Activated CD4-positive, alpha-beta T cell treated with anti-CD3 and anti-CD28 coated beads, Interleukin-2, Interleukin-4, amounts not matched to agents 100 ng/mL and 50 ng/mL, durations not matched to agents 16 hours and 8 hours (primary cell): ENCODE results near the gene GYS1.
"Not testable (repeated sequence)": the region's sequence is repeated elsewhere in the genome, so short reads cannot be mapped to it uniquely, and the experiment has no call there.

Experiments used
- DNase-seq: peaks from one replicate; pipeline ENCODE4 v3.0.0-alpha.2; 2020; ENCODE audit warnings: low spot score

Gene GYS1

GRCh38 chr19:48993175-48994034, at the start of gene GYS1, which contains the start of gene RUVBL2:
Gene GYS1 (minus strand): TSS chr19:48993309. CDS start chr19:48993112, 197 bp downstream.
Gene RUVBL2 (plus strand): TSS chr19:48993887. CDS start chr19:48993912, 25 bp downstream.
- DNase-seq = peak; percentile 100

DNA sequence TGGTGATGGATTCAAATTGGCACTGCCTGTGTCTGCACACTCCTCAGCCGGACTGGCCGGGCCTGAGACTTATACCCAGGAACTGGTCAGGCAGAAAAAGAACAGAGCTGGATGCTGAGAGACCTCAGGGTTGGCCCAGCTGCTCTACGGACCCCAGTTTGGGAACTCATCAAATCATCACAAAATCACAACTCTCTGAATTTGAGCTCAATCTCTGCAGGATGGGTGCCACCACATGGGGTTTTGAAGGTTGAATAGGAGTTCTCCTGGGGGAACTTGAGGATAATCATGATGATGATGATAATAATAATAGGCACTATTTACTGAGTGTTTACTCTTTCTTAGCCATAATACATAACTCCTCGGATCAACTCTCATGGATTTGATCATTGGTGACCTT, 49.6 kb upstream of the GYS1 start:
- DNase-seq = not testable (repeated sequence)

DNA sequence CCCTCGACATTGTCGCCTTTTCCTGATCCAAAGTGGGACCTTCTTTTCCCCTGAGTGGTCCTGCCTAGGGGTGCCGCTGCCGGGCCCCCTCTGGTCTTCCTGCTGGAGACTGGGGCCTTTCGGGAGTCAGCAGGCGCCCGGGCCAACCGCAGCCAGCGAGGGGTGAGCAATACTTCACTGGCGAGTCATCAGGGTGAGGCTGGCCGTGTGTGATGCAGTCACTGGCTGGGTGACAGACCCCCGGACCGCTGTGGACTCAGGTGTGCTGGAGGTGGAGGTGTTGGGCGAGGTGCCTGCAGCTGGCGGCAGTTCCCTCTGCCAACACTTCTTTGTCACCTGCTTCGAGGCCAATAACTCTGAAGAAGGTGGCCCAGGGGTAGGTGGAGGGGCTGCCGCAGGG, 49.1 kb upstream of the GYS1 start:
- DNase-seq = no peak

DNA sequence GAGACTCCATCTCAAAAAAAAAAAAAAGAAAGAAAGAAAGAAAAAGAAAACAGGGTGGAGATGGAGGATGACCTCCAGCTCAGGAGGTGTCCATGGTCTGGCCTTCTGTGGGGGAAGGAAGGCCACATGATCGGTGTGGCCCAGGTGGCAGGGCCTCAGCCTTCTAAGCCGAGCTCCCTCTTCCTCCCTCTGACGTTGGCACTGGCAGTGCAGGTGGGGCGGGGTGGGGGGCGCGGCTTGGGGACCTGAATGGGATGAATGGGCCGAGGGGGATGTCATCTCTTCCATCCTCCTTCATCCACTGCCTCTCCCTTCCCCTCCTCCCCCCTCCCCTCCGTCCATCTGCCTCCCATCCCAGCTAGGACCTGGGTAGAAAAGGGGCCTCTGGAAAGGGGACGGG, 46.6 kb upstream of the GYS1 start:
- DNase-seq = not testable (repeated sequence)

- DNase-seq = not testable (repeated sequence)
Observed at GRCh38 chr19:49038557-49039276, 45.6 kb upstream of the GYS1 start.

- not testable (repeated sequence) for DNase-seq
Observed at GRCh38 chr19:49038111-49038510, 45.0 kb upstream of the GYS1 start.

DNA sequence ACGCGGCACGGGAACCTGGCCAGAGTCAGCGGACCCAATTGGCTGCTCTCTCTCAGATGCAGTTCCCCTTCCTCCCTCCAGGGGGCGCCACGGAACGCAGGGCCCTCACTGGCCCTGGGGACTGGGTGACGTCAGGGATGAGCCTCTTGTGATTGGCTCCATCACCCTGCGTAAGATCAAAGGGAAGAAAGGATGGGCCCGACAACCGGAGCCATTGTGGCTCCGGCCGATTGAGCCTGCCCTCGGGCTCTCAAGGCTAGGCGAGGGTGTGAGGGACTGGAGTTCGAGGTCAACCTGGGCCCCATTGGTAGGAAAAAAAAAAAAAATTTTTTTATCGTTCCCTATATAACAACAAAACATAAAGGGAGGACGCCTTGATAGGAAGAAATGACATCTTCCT, 43.7 kb upstream of the GYS1 start, which contains the start of gene CGB1:
Gene CGB1 (minus strand): TSS at position 81 of the 400 bp plus-strand sequence. CDS start 184 bp downstream, outside the sequence.
- DNase-seq = peak; percentile 70

DNA sequence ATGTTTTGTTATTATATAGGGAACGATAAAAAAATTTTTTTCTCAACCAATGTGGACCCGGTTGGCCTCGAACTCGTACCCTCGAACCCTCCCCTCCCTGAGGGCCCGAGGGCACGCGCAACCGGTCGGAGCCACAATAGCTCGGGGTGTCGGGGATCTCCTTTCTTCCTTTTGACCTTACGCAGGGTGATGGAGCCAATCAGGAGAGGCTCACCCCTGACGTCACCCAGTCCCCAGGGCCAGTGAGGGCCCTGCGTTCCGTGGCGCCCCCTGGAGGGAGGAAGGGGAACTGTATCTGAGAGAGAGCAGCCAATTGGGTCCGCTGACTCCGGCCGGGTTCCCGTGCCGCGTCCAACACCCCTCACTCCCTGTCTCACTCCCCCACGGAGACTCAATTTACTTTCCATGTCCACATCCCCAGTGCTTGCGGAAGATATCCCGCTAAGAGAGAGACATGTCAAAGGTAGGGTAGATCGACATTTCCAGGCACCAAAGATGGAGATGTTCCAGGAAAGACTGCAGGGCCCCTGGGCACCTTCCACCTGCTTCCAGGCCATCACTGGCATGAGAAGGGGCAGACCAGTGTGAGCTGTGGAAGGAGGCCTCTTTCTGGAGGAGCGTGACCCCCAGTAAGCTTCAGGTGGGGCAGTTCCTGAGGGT, 38.7 kb upstream of the GYS1 start, which contains the start of gene CGB2:
Gene CGB2 (plus strand): TSS at position 249 of the 660 bp plus-strand sequence. CDS start 206 bp downstream, at position 455.
- peak; percentile 91 for DNase-seq

DNA sequence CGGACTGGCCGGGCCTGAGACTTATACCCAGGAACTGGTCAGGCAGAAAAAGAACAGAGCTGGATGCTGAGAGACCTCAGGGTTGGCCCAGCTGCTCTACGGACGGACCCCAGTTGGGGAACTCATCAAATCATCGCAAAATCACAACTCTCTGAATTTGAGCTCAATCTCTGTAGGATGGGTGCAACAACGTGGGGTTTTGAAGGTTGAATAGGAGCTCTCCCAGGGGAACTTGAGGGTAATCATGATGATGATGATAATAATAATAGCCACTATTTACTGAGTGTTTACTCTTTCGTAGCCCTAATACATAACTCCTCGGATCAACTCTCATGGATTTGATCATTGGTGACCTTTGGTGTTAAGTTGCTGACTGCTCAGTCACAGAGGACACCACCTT, 37.2 kb upstream of the GYS1 start:
- DNase-seq = not testable (repeated sequence)

DNA sequence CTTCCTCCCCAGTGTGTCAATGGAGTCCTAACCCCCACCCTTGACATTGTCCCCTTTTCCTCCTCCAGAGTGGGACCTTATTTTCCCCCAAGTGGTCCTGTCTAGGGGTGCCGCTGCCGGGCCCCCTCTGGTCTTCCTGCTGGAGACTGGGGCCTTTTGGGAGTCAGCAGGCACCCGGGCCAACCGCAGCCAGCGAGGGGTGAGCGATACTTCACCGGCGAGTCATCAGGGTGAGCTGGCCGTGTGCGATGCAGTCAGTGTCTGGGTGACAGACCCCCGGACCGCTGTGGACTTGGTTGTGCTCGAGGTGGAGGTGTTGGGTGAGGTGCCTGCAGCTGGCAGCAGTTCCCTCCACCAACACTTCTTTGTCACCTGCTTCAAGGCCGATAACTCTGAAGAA, 36.6 kb upstream of the GYS1 start:
- DNase-seq = not testable (repeated sequence)

DNA sequence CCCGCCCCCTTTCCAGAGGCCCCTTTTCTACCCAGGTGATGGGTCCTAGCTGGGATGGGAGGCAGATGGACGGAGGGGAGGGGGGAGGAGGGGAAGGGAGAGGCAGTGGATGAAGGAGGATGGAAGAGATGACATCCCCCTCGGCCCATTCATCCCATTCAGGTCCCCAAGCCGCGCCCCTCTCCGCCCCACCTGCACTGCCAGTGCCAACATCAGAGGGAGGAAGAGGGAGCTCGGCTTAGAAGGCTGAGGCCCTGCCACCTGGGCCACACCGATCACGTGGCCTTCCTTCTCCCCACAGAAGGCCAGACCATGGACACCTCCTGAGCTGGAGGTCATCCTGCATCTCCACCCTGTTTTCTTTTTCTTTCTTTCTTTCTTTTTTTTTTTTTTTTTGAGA, 35.6 kb upstream of the GYS1 start:
- DNase-seq = not testable (repeated sequence)

GRCh38 chr19:49025599-49025998, 32.5 kb upstream of the GYS1 start:
- DNase-seq = not testable (repeated sequence)

DNA sequence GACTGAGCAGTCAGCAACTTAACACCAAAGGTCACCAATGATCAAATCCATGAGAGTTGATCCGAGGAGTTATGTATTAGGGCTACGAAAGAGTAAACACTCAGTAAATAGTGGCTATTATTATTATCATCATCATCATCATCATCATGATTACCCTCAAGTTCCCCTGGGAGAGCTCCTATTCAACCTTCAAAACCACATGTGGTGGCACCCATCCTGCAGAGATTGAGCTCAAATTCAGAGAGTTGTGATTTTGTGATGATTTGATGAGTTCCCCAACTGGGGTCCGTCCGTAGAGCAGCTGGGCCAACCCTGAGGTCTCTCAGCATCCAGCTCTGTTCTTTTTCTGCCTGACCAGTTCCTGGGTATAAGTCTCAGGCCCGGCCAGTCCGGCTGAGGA, 32.0 kb upstream of the GYS1 start:
- DNase-seq = not testable (repeated sequence)

- not testable (repeated sequence) for DNase-seq
Observed at GRCh38 chr19:49024233-49024632, 31.1 kb upstream of the GYS1 start, which contains the start of gene CGB3. Gene CGB3 (minus strand): TSS chr19:49024333. CDS start chr19:49023971, 362 bp downstream.

- no peak for DNase-seq
Observed at GRCh38 chr19:49022116-49022515, 29.0 kb upstream of the GYS1 start.

- peak; percentile 29 for DNase-seq
Observed at GRCh38 chr19:49020931-49021895, 28.1 kb upstream of the GYS1 start.

- DNase-seq = no peak
Observed at GRCh38 chr19:49020342-49020741, 27.2 kb upstream of the GYS1 start.

- DNase-seq = peak; percentile 53
Observed at GRCh38 chr19:49019242-49019932, 26.3 kb upstream of the GYS1 start.

GRCh38 chr19:49018388-49019241, 25.5 kb upstream of the GYS1 start:
- peak; percentile 25 for DNase-seq
